D721Med (cell line): ENCODE results near the gene SIGLEC5.
A peak's percentile ranks its signal among the peaks of the same experiment; 100 is the strongest.

Experiments
- DNase-seq: peaks from one replicate; pipeline ENCODE4 v3.0.0; 2011; ENCODE audit warnings: low spot score; ENCODE audit not compliant: insufficient read length
- FAIRE-seq: peaks from 2 replicates; lab custom pipeline; 2011; peaks lifted over from hg19 to GRCh38; lab: Jason Lieb, UNC
- CTCF ChIP-seq: IDR thresholded peaks from 2 replicates; pipeline ENCODE4 v1.5.1; 2012; ENCODE audit warnings: mild to moderate bottlenecking, control low read depth; ENCODE audit not compliant: insufficient read depth; ENCODE audit errors: missing control alignments

The SIGLEC5 gene

GRCh38 chr19:51572410-51572809 lies 57.8 kb downstream of the SIGLEC5 start:
- no peak for DNase-seq
- TF ChIP-seq CTCF, result no peak
- no peak for FAIRE-seq

- TF ChIP-seq CTCF, result no peak
- no peak for FAIRE-seq
Measured at GRCh38 chr19:51571599-51571998, 58.6 kb downstream of the SIGLEC5 start.

GRCh38 chr19:51570962-51571575 lies 59.1 kb downstream of the SIGLEC5 start, which contains the start of gene ZNF175:
Gene ZNF175, plus strand, starts transcription at chr19:51571283. Its CDS starts 2,047 bp downstream, at chr19:51573330.
- TF ChIP-seq CTCF, result no peak
- peak; percentile 55 for DNase-seq
- peak; percentile 64 for FAIRE-seq

More at GRCh38 chr19:51571599-51571998, 58.6 kb downstream of the SIGLEC5 start:
- DNase-seq, result no peak

- TF ChIP-seq CTCF, result no peak
- no peak for FAIRE-seq
- DNase-seq, result no peak
Measured at GRCh38 chr19:51568456-51568855, 61.7 kb downstream of the SIGLEC5 start.

- no peak for TF ChIP-seq CTCF
- DNase-seq (no peak), FAIRE-seq (no peak)
Measured at GRCh38 chr19:51567583-51567982, 62.6 kb downstream of the SIGLEC5 start.

- FAIRE-seq, result no peak
- DNase-seq, result no peak
- no peak for TF ChIP-seq CTCF
Measured at GRCh38 chr19:51566489-51567100, 63.6 kb downstream of the SIGLEC5 start.

- DNase-seq (no peak), FAIRE-seq (no peak)
- no peak for TF ChIP-seq CTCF
Measured at GRCh38 chr19:51565583-51565982, 64.6 kb downstream of the SIGLEC5 start.
